Mucosa of descending colon (tissue), 3 donors: ENCODE measurements around the gene MYOZ3. TPM values are rescaled to one million over a fixed set of nuclear protein-coding genes. Genes with fewer than 3 reads are reported as not detected.

ENCODE experiments used
- ATAC-seq: fragments of 200-7000 bp; cut with Tn5 transposase; one replicate; pipeline ENCODE4 v1.9.1; 2020; ENCODE audit warnings: mild to moderate bottlenecking, moderate library complexity
- DNase-seq, 3 donors: peaks; one replicate each; pipeline ENCODE4 v3.0.0-alpha.2; 2020
- H3K36me3 ChIP-seq: fragments of 200-600 bp; one replicate; pipeline ENCODE4 v1.8.0; 2021; ENCODE audit warnings: low read depth, mild to moderate bottlenecking
- H3K4me1 ChIP-seq: fragments of 200-600 bp; one replicate; pipeline ENCODE4 v1.8.0; 2021; ENCODE audit warnings: low read depth, mild to moderate bottlenecking
- H3K4me3 ChIP-seq: fragments of 200-600 bp; one replicate; pipeline ENCODE4 v1.8.0; 2021; ENCODE audit warnings: mild to moderate bottlenecking
- H3K9me3 ChIP-seq: fragments of 200-600 bp; one replicate; pipeline ENCODE4 v1.8.0; 2021; ENCODE audit warnings: mild to moderate bottlenecking
- CTCF ChIP-seq: fragments of 200-600 bp; IDR thresholded peaks from one replicate; pipeline ENCODE4 v1.8.0; 2022; ENCODE audit warnings: antibody characterized with exemption, mild to moderate bottlenecking
- intact Hi-C, 2 donors: fragments of 100-400 bp; cut with DNase I in 1 of 2; cut with micrococcal nuclease in 1 of 2; formaldehyde crosslinking; loops; one replicate each; pipeline versions ENCODE4 v1.11.0 to v1.11.1; 2022; cut with DNase I, micrococcal nuclease
- total RNA-seq, 3 donors: library from RNA; stranded (reverse); fragmentation: NEBNext Ultra II Directional in 2 of 3; extraction: Animal tissue kit (Norgen Biotek cat#: 25700) in 2 of 3; gene quantifications; one replicate each; pipeline versions ENCODE4 v1.2.1 to v1.2.4, GENCODE V29; 2021 to 2023
- donor health status: DM: no; HTN: no; CAD: no; lungs with moderate emphysema.
- donor health status: DM: no; HTN: no; CAD: no.
- donor health status: DM: no; HTN: yes; CAD: no.

MYOZ3 gene
- total RNA-seq, 3 donors from 2014 or later: 0.09 to 0.48 (median 0.35) TPM

DNA sequence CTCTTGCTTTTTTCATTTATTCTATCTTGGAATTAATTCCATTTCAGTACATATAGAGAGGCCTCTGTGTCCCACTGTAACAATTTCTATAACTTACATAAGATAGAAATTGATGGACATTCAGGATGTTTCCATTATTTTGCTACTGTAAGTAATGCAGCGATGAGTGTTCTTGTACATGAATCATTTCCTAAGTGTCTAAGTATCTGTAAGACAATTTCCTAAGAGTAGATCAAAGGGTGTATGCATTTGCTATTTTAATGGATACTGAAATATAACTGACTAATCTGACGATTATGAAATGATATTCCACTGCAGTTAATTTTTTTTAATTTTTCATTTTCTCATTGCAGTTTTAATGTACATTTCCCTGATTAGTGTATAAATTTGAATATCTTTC lies 62.8 kb downstream of the MYOZ3 start:
- Histone ChIP-seq H3K36me3 (peaks cover 6% of the 10 kb centered on the region), H3K4me1 (no peaks in the 10 kb centered on the region), H3K9me3 (no peaks in the 10 kb centered on the region), H3K4me3 (no peak overlapping the region)
- ATAC-seq (no peak), DNase-seq (no peak)
- intact Hi-C loops: no loop called here
- TF ChIP-seq CTCF: no peak

Other genes starting within 250 kb of the MYOZ3 start
- gene CD74, start 248.3 kb upstream of the MYOZ3 start, total RNA-seq: 1,000 to 10,000 TPM in 1 of 3 donors, 100 to 1,000 TPM in 2; 198 to 1,033 (median 284) TPM
- 1,000 to 10,000 TPM; 1,569 to 1,671 (median 1,618) TPM for gene RPS14, start 211.5 kb upstream of the MYOZ3 start, total RNA-seq
- 10 to 100 TPM; 58.1 to 66.5 (median 60.6) TPM for gene NDST1, start 153.1 kb upstream of the MYOZ3 start, total RNA-seq
- gene SYNPO, start 20.6 kb upstream of the MYOZ3 start, total RNA-seq: 10 to 100 TPM; 62.9 to 73.6 (median 63.9) TPM
- 10 to 100 TPM; 41.0 to 45.1 (median 44.2) TPM for gene RBM22, start 39.8 kb downstream of the MYOZ3 start, total RNA-seq
- gene DCTN4, start 97.8 kb downstream of the MYOZ3 start, total RNA-seq: 10 to 100 TPM; 50.8 to 56.4 (median 52.9) TPM
- gene SMIM3, start 117.5 kb downstream of the MYOZ3 start, total RNA-seq: 10 to 100 TPM in 2 of 3 donors, 1 to 10 TPM in 1; 9.3 to 21.6 (median 19.2) TPM
- gene IRGM, start 185.3 kb downstream of the MYOZ3 start, total RNA-seq: under 1 TPM in 1 of 3 donors, not detected in 2; 0.17 TPM
- 1 to 10 TPM; 1.7 to 3.5 (median 3.0) TPM for gene ZNF300, start 243.7 kb downstream of the MYOZ3 start, total RNA-seq